ELF-1 (cell line): ENCODE measurements around the gene THADA.

Source experiments
- DNase-seq: peaks from one replicate; pipeline ENCODE4 v3.0.0-alpha.2; 2016; ENCODE audit warnings: low read depth, low spot score

Gene THADA

DNA sequence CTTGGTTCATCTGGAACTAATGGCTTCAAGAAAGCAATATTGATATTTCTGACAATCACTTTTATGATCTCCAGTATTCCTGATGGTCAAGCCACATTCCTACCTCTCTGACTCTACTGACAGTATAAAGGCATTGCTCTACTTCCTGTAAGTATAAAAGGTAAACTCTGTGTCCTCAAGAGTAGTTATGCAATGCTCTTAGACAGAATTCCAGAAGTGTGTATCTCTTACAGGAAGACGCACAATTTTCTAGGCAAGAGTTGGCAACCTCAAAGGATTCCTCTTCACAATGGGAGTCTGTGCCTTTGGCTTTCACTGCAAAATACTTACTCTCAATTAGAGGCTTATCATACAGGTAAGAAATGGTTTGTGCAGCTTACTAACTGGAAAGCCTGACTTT is 100.1 kb downstream of the THADA start:
- DNase-seq, result no peak

- DNase-seq, result no peak
Observed at GRCh38 chr2:43493954-43494353, 101.9 kb downstream of the THADA start.

DNA sequence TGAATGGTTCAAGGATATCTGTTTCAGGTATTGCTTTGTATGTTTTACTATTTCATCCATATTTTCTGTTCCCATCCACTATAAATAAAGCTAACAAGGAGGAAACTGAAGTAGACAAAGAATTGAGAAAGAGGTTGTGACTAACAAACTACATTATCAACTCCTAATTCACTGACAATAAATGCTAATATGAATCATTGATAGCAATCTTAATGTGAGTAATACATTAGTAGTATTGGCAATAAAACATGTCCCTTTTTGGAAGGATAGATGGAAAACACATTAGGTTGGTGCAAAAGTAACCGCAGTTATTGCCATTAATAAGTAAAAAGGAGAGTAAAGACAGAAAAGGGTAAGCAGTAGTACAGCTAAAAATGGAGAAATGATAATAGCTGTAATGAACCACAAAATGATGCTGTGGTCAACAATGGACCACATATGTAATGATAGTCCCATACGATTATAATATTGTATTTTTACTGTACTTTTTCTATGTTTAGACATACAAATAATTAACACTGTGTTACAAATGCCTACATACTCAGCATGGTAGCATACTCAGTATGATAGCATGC is 104.7 kb downstream of the THADA start:
- no peak for DNase-seq

GRCh38 chr2:43490252-43490786 is 105.5 kb downstream of the THADA start:
- no peak for DNase-seq

DNA sequence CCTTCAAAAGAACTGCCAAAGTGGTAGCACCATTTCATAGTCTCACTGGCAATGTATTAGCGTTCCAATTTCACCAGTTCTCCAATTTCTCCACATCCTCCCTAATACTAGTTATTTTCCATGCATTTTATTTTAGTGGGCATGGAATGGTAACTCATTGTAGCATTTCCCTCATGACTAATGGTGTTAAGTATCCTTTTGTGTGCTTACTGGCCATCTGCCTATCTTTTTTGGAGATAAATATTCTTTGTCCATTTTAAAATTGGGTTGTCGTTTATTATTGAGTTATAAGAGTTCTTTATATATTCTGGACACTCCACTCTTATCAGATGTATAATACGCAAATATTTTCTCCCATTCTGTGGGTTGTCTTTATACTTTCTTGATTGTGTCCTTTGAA is 107.1 kb downstream of the THADA start:
- no peak for DNase-seq

DNA sequence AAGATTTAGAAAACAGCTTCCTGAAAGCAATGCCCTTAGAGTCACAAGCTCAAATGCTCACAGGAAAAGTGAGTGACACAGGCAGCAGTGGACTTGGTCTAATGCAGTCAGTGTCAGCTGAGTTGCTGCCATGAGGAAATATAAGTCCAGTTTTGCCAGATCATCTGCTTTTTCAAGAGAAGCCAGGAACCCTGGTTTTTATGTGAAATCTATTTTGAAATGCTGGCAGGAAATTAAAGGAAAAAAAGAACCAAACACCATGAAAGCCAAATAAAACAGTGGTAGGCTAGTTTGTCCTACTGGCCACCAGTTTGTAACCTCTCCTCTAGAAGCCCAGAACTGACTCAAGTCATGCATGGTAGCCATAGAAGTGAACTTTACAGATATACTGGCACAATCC is 109.2 kb downstream of the THADA start:
- no peak for DNase-seq

DNA sequence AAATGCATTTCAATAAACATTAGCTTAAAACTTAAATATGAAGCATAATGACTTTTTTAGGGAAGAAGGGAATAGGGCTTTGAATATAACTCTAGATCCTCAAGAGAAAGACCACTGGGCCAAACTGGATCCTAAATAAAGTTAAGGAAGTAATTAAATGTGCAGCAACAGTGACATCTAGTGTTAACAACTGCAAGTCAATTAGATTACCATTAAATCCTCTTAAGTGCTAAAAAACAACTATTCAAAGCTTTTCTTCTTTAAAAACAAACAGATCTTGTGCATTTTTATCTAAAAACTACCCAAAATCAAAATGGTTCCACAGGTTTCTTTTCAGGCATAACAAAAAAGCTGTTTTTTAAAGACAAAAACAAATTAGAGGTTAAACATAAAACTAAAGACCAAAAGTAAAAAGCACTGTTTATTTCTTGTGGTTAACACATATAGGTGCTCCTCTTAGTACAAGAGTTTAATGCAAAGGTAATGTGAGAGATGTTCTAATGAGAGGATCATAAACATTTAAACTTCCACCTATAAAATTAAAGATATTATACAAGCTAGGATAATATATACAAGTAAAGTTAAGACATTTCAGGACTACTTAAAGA is 111.4 kb downstream of the THADA start:
- DNase-seq, result no peak

GRCh38 chr2:43482961-43483360 is 112.9 kb downstream of the THADA start:
- DNase-seq, result no peak

DNA sequence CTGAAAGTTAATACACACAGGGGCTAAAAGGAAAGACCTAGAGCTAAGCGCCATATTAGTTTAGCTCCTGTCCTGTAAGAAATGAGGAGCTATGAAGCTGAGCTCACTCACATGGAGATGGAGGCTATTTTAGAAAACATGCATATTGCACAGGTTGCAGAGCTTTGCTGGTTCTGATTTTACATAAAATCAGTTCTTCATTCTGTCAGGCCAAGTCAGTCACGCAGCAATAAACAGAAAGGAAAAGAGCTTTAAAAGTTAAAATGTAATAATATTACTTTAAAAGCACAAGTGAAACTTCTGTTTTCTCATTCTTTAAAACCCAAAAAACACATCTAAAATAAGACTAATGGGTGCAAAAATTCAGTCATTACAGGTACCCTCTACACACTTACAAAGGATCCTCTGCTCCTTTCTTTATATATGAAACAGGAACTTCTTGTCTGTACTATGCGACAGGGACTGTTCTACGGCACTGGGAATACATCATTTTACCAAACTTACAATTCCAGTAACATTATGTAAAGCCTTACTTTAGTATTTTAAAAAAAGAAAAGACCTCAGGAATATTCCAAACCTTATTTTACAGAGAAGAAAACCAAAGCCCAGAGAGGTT is 113.8 kb downstream of the THADA start:
- no peak for DNase-seq

DNA sequence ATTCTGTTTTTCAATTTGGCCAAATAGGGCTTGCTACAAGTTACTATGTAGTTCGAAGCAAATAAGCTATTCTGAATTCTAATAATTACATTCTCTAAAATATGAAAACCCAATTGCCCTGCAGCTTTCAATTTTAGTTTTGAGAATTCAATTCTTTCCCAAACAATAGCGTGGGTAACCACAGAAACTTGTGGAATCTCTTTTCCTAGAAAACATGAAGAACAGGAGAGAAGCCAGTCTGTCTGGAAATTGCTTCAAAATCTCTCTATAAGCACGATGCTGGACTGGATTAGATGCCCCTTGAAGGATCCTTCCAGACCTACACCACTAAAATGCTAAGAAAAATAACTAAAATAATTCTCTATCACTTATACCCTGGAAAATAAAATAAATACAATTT is 115.0 kb downstream of the THADA start:
- DNase-seq, result no peak

- DNase-seq, result no peak
Observed at GRCh38 chr2:43478412-43479086, 117.3 kb downstream of the THADA start.

DNA sequence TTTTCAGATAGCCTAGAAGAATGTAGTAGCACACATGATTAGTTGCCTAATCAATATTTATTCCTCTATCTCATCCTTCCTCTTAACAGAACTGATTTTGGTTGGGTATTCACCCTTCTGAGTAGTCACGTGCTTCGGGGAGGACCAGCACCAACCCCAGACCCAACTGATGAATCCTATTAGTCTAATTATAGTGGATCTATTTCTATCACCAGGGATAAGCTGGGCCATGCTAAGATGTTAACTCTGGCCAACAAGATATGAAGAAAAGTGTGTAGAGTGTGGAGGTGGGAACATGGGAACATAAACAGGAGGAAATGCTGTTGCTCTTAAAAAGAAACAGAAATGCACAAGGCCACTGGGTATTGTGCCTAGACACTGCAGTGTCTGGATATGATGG is 119.9 kb downstream of the THADA start:
- no peak for DNase-seq

DNA sequence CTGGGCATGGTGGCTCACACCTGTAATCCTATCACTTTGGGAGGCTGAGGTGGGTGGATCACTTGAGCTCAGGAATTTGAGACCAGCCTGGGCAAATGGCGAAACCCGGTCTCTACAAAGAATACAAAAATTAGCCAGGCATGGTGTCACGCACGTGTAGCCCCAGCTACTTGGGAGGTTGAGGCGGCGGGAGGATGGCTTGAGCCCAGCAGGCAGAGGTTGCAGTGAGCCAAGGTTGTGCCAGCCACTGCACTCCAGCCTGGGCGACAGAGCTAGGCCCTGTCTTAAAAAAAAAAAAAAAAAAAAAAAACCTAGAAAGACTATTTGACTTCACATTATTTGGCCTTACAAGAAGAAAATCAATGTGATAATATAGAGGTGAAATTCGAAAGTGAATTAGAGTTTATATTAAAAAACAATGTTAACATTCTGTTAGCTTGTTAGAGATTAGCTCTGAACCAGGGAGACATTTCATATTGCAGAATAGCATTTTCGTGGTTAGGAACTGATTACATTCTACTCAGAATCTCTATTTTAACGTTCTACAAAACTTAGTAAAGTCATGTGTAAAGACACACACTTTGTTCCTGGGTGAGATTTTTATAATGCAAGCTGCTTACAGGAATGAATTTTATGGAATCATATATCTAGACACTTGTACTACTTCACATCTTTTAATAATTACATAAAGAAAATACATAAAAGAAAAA is 120.5 kb downstream of the THADA start:
- DNase-seq, result no peak

GRCh38 chr2:43474273-43474672 is 121.6 kb downstream of the THADA start:
- DNase-seq, result no peak

DNA sequence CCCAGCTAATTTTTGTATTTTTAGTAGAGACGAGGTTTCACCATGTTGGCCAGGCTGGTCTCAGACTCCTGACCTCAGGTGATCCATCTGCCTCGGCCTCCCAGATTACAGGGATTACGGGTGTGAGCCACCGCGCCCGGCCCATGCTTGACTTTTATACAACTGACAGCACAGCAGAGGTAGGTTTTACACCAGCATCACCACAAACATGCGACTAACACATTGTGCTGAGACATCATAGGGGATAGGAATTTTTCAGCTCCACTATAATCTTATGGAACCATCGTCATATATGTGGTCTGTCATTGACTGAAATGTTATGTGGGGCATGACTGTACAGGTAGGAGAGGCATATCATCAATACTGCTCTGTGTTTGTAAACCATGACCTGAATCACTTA is 122.1 kb downstream of the THADA start:
- no peak for DNase-seq

- no peak for DNase-seq
Observed at GRCh38 chr2:43472527-43473194, 123.2 kb downstream of the THADA start.

DNA sequence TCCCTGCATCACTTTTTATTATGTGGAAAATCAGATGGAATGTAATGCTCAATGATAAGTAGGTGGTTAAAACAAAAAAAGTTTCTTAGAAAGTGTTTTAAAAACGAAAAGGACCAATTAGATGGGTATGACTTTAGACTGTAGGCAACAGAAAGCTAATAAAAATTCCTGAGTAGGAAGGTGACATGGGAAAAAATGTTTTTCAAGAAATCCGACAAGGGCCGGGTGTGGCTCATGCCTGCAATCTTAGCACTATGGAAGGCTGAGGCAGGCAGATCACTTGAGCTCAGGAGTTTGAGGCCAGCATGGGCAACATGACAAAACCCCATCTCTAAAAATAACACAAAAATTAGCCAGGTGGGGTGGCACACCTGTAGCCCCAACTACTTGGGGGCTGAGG is 126.1 kb downstream of the THADA start:
- DNase-seq, result no peak

DNA sequence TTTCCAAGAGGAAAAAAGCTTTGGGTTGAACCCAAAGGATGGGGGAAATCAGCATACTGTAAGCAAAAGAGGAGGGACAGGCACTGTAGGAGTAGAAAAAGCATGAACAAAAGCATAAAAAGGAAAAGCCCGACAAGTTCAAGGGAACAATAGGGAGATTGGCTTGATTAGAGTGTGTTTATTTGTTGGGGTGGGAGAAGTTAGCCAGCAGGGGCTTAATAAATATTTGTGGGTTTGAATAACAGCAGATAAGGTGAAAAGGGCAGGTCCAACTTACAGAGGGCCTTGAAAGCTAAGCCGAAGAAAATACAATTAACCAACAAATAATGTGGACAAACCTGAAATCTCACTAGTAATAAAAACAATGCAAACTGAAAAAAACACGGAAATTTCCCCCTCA is 126.7 kb downstream of the THADA start:
- peak; percentile 21 for DNase-seq

GRCh38 chr2:43467891-43468290 is 127.9 kb downstream of the THADA start:
- DNase-seq, result no peak

GRCh38 chr2:43465234-43465633 is 130.6 kb downstream of the THADA start:
- DNase-seq, result no peak

DNA sequence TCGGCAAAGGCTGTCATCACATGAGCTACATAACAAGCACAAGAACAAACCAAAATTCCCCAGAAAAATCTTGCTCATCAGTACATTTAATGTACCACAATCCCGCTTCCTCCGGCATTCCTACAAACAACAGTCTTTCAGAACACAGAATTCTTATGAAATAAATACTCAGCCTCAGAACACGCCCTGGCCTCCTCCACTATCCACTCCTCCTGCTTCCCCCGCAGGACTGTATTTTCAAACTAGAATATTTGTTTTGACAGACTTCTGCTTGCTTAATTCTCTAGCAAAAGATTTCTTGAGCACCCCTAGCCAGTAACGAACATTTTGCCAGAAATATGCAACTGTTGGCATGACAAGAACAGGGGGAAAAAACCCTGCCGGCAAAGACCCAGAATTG is 131.2 kb downstream of the THADA start:
- DNase-seq, result no peak
